ENCODE results near the gene TMEM59L. TPM values are rescaled to one million over a fixed set of nuclear protein-coding genes. Genes with fewer than 3 reads are reported as not detected.

TMEM59L gene
- total RNA-seq, 1 experiment from 2014 or later: 0.61 TPM

- DNase-seq (ENCODE audit: low read depth): peak; percentile 92
Measured at GRCh38 chr19:18636183-18636968, 23.7 kb downstream of the TMEM59L start.

GRCh38 chr19:18636969-18637629 is 24.4 kb downstream of the TMEM59L start, which contains the start of gene KLHL26:
KLHL26 (plus strand) TSS chr19:18637028; CDS start chr19:18637055, 27 bp downstream.
- DNase-seq (ENCODE audit: low read depth): no peak

- no peak for DNase-seq (ENCODE audit: low read depth)
Measured at GRCh38 chr19:18637673-18638630, 25.3 kb downstream of the TMEM59L start.

GRCh38 chr19:18639706-18640243 is 27.1 kb downstream of the TMEM59L start:
- no peak for DNase-seq (ENCODE audit: low read depth)

- no peak for DNase-seq (ENCODE audit: low read depth)
Measured at GRCh38 chr19:18644196-18645034, 31.7 kb downstream of the TMEM59L start.

GRCh38 chr19:18645035-18645511 is 32.4 kb downstream of the TMEM59L start:
- no peak for DNase-seq (ENCODE audit: low read depth)

- DNase-seq (ENCODE audit: low read depth): no peak
Measured at GRCh38 chr19:18646535-18647370, 34.1 kb downstream of the TMEM59L start.

GRCh38 chr19:18647371-18647767 is 34.7 kb downstream of the TMEM59L start:
- DNase-seq (ENCODE audit: low read depth): no peak

GRCh38 chr19:18647807-18648206 is 35.1 kb downstream of the TMEM59L start:
- no peak for DNase-seq (ENCODE audit: low read depth)

- no peak for DNase-seq (ENCODE audit: low read depth)
Measured at GRCh38 chr19:18648973-18649315, 36.3 kb downstream of the TMEM59L start.

GRCh38 chr19:18649371-18650020 is 36.8 kb downstream of the TMEM59L start:
- DNase-seq (ENCODE audit: low read depth): no peak

GRCh38 chr19:18650021-18650390 is 37.3 kb downstream of the TMEM59L start:
- no peak for DNase-seq (ENCODE audit: low read depth)

- no peak for DNase-seq (ENCODE audit: low read depth)
Measured at GRCh38 chr19:18650468-18651041, 37.9 kb downstream of the TMEM59L start.

GRCh38 chr19:18651300-18651699 is 38.6 kb downstream of the TMEM59L start:
- no peak for DNase-seq (ENCODE audit: low read depth)

GRCh38 chr19:18651733-18652132 is 39.1 kb downstream of the TMEM59L start:
- no peak for DNase-seq (ENCODE audit: low read depth)

GRCh38 chr19:18653853-18654252 is 41.2 kb downstream of the TMEM59L start:
- no peak for DNase-seq (ENCODE audit: low read depth)

GRCh38 chr19:18654469-18654868 is 41.8 kb downstream of the TMEM59L start:
- DNase-seq (ENCODE audit: low read depth): no peak

- no peak for DNase-seq (ENCODE audit: low read depth)
Measured at GRCh38 chr19:18655173-18655844, 42.6 kb downstream of the TMEM59L start.
